GM21619 (cell line): Measurements from ENCODE around the gene SLC35G2.
"Not testable (repeated sequence)": the region's sequence is repeated elsewhere in the genome, so short reads cannot be mapped to it uniquely, and the experiment has no call there.

ENCODE experiments used
- ATAC-seq: cut with Tn5 transposase; IDR thresholded peaks from one replicate; pipeline ENCODE4 v1.9.1; 2021; ENCODE audit not compliant: unreplicated experiment

SLC35G2 gene

DNA sequence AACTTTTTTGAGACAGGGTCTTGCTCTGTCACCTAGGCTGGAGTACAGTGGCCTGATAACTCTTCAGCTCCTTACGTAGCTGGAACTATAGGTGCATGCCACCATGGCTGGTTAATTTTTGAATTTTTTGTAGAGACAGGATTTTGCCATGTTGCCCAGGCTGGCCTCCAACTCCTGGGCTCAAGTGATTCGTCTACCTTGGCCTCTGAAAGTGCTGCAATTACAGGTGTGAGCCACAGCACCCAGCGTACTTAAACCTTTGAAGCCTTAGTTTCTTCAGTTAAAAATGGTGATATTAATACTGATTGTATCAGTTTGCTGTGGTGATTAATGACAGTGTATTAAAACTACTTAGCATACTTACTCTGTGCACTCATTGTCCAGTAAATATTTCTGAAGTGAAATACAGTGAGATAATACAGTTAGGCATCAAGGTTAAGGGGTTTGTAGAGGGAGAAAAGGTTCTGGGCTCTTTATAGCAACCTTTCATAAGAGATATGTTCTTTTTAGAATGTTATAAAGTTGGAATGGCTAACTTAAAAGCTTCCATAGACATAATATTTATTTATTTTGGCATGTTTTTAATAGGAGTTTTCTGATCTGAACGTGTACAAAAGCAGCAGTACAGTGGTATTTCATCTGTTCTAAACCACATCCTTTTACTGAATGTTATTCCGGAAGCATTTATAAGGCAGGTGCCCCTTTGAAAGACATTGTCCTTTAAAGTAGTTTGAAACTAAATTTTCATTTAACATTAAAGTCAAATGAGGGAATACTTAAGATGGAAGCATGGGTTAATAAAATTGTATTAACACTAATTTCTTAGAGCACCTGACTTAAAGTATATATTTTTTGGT lies 66.7 kb downstream of the SLC35G2 start:
- ATAC-seq = no peak

GRCh38 chr3:136889947-136890346 lies 71.0 kb downstream of the SLC35G2 start:
- ATAC-seq = no peak

DNA sequence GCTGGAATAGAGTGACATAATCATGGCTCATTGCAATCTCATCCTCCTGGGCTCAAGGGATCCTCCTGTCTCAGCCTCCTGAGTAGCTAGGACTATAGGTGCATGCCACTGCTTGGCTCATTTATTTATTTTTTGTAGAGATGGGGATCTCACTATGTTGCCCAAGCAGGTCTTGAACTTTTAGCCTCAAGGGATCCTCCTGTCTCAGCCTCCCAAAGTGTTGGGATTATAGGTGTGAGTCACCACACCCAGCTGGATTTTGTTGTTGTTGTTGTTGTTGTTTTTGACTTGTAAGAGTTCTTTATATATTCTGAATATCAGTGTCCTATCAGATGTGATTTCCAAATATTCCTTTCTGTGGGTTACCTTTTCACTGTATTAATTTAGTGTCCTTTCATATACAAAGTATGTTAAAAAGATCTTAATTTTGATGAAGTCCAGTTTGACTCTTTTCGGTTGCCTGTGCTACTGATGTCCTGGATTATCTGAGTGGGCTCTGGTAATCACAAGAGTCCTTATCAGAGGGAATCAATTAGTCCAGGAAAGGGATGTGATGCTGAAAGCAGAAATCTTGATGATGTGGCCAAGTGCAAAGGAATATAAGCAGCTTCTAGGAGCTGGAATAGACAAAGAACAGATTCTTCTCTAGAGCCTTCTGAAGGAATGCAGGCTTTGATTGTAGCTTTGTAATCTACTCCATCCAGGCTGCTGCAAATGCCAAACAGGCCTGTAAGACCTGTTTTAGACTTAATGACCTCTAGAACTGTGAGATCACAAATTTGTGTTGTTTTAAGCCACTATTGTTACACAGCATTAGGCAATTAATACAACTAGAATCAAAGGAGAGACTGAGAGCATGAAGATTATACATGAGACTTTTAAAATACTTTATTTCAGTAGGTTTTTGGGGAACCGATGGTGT lies 73.3 kb downstream of the SLC35G2 start:
- ATAC-seq = no peak

DNA sequence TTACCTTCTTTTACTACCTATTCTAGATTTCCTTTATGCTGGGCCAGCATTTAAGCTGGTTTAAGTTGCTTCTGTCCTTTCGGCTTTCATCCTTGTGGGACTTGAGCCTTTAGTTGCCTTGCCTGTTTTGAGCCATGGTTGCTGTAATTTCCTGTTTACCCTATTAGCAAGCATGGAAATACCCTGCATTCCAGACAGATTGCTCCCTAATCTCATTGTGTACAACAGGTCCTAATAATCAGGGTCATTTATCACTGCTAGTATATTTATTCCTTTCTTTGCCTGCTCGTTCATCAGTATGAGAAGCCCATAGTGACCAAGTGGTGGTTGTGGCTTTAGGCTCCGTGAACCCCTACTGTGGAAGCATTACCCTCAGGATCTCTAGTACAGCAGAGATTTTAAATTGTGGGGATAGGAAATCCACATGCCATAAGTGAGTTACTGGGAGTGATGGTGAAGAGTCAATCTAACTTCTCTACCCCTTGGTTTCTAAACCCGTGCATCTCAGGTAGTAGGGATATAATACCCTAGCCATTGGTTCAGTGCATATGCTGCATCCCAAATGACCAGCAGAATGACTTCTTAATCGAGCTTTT lies 75.0 kb downstream of the SLC35G2 start:
- ATAC-seq = no peak

- not testable (repeated sequence) for ATAC-seq
Observed at GRCh38 chr3:136897171-136897570, 78.2 kb downstream of the SLC35G2 start.

DNA sequence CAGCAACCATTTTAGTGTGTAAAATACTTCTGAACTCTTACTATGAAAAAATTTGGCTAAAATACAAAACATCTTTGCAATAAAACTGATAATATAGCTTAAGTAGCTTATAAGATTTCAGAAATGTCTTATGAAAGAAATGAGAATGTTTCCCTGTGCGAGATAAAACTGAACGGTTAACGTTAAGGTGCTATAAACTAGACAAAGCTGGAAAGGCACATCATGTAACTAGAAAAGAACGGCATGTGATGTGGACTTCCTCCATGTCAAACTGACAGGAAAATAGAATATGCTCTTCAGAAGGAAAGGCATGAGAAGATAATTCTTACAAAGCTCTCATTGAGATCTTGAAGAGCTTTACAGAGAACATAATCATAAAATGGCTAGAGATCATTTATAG lies 79.6 kb downstream of the SLC35G2 start:
- no peak for ATAC-seq

DNA sequence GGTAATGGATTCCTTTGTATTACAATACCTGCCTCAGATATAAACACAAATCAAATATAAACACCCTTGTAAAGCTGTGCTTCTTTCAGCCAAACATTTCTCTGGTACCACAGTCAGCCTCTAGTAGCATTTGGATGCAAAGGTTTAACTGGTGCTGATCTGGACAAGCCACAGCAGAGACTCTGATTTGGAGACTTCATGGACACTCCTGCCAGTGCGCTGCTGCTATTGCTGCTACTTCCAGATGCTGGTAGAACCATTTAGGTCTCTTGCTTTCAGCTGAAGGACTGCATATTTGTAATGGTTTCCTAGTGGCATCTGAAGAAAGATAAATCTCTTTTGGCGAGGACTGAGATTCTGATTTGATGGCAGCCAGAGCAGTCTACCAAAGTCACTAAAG lies 80.0 kb downstream of the SLC35G2 start:
- ATAC-seq = no peak

- ATAC-seq = no peak
Observed at GRCh38 chr3:136899622-136900158, 80.8 kb downstream of the SLC35G2 start.

DNA sequence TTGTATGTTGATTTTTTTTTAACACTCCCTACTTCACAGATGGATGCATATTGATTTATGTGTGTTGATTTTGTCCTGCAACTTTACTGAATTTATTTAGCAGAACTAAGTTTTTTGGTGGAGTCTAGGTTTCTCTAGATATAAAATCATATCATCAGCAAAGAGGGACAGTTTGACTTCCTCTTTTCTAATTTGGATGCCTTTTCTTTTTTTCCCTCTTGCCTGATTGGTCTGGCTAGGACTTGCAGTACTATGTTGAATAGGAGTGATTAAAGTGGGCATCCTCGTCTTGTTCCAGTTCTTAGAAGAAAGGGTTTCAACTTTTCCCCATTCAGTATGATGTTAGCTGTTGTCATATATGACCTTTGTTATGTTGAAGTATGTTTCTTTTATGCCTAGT lies 81.8 kb downstream of the SLC35G2 start:
- ATAC-seq = not testable (repeated sequence)

- no peak for ATAC-seq
Observed at GRCh38 chr3:136901391-136901790, 82.5 kb downstream of the SLC35G2 start.

GRCh38 chr3:136902530-136902929 lies 83.6 kb downstream of the SLC35G2 start:
- not testable (repeated sequence) for ATAC-seq

GRCh38 chr3:136903899-136904298 lies 85.0 kb downstream of the SLC35G2 start:
- no peak for ATAC-seq

DNA sequence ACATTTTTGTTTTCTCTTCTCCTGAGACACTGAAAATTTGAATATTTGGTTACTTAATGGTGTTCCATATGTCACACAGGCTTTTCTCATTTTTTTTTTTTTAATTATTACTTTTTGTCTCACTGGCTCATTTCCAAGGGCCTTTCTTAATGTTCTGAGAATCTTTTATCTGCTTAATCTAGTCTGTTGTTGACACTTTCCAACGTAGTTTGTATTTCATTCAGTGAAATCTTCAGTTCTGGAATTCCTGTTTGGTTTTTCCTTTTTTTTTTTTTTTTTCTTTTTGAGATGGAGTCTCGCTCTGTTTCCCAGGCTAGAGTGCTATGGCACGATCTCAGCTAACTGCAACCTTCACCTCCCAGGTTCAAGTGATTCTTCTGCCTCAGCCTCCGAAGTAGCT lies 85.8 kb downstream of the SLC35G2 start:
- ATAC-seq = no peak
